Hippocampal formation (tissue), 2 donors: ENCODE results near the gene NOL11.
"Not testable (repeated sequence)": the region's sequence is repeated elsewhere in the genome, so short reads cannot be mapped to it uniquely, and the experiment has no call there.

Source experiments
- DNase-seq, 2 donors: peaks; one replicate each; lab custom pipeline; 2025; lab: John Stamatoyannopoulos, UW

Gene NOL11

GRCh38 chr17:67717624-67718324 is at the start of gene NOL11:
Gene NOL11 (plus strand): TSS chr17:67717936. CDS start chr17:67717948, 12 bp downstream.
- DNase-seq = peak; percentile 99 to 100

- DNase-seq = no peak
These were observed 46.2 kb upstream of the NOL11 start for GRCh38 chr17:67671493-67671892.

- DNase-seq = no peak
These were observed 45.0 kb upstream of the NOL11 start for GRCh38 chr17:67672592-67673335.

GRCh38 chr17:67675481-67675880 is 42.3 kb upstream of the NOL11 start:
- no peak for DNase-seq

GRCh38 chr17:67676305-67676704 is 41.4 kb upstream of the NOL11 start:
- DNase-seq = no peak

GRCh38 chr17:67678414-67678813 is 39.3 kb upstream of the NOL11 start:
- DNase-seq = no peak

GRCh38 chr17:67679225-67679624 is 38.5 kb upstream of the NOL11 start:
- DNase-seq = no peak

- DNase-seq = no peak
These were observed 38.0 kb upstream of the NOL11 start for GRCh38 chr17:67679721-67680120.

GRCh38 chr17:67680445-67681224 is 37.1 kb upstream of the NOL11 start:
- DNase-seq = no peak

GRCh38 chr17:67682196-67682595 is 35.5 kb upstream of the NOL11 start:
- DNase-seq = no peak

GRCh38 chr17:67685351-67685750 is 32.4 kb upstream of the NOL11 start:
- DNase-seq = no peak

GRCh38 chr17:67686241-67686640 is 31.5 kb upstream of the NOL11 start:
- DNase-seq = no peak

GRCh38 chr17:67687511-67687910 is 30.2 kb upstream of the NOL11 start:
- DNase-seq = no peak

- DNase-seq = peak; percentile 5 to 78
These were observed 28.1 kb upstream of the NOL11 start for GRCh38 chr17:67689534-67690177.

GRCh38 chr17:67693811-67694210 is 23.9 kb upstream of the NOL11 start:
- DNase-seq = no peak

- DNase-seq = no peak
These were observed 21.4 kb upstream of the NOL11 start for GRCh38 chr17:67696347-67696746.

- DNase-seq = no peak
These were observed 20.8 kb upstream of the NOL11 start for GRCh38 chr17:67696853-67697498.

GRCh38 chr17:67700037-67700724 is 17.6 kb upstream of the NOL11 start:
- no peak for DNase-seq

- no peak for DNase-seq
These were observed 17.0 kb upstream of the NOL11 start for GRCh38 chr17:67700725-67701119.

GRCh38 chr17:67702861-67703260 is 14.9 kb upstream of the NOL11 start:
- DNase-seq = not testable (repeated sequence)

- no peak for DNase-seq
These were observed 10.3 kb upstream of the NOL11 start for GRCh38 chr17:67707442-67707841.
